ENCODE data around the gene ZNF502. TPM values are rescaled to one million over a fixed set of nuclear protein-coding genes. Genes with fewer than 3 reads are reported as not detected.
A peak's percentile ranks its signal among the peaks of the same experiment; 100 is the strongest.

Gene ZNF502
- total and polyA plus RNA-seq, 2 of the 13 experiments (the other 11 are each of a cell fraction or from before 2014, with no cell fraction given): not detected

DNA sequence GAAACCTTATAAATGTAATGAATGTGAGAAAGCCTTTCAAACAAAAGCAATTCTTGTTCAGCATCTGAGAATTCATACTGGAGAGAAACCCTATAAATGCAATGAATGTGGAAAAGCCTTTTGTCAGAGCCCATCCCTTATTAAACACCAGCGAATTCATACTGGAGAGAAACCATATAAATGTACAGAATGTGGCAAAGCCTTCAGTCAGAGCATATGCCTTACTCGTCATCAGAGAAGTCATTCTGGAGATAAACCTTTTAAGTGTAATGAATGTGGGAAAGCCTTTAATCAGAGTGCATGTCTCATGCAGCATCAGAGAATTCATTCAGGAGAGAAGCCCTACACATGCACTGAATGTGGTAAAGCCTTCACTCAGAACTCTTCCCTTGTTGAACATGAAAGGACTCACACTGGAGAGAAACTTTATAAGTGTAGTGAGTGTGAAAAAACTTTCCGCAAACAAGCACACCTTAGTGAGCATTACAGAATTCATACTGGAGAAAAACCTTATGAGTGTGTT lies 22.2 kb downstream of the ZNF502 start:
- intact Hi-C loops (cut with micrococcal nuclease; ENCODE audit: unreplicated experiment): no loop called here

DNA sequence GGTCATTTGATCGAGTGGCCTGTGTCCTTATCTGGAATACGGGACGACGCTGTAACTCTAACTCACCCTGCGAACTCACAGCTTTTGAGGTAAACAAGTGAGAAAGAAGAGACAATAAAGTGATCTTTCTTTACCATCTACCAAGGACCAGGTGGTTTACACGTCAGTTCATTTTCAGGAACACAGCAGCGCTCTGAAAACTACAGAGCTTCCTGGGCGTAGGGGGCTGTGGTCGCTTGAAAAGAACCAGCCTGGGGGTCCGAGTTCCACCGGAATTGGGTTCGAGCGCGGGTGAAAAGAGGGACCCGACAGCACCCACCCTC lies 48.6 kb downstream of the ZNF502 start:
- DNase-seq (ENCODE audit: low spot score) (no peak), ATAC-seq (peak; percentile 8; the same call in 2 of the 3 replicates), FAIRE-seq (no peak)
- whole genome bisulfite sequencing (ENCODE audit: low lambda C conversion rate): 0% methylated on average over 8 of the region's 15 CpGs
- in situ Hi-C loops (cut with HindIII; ENCODE audit: extremely low pct_ligation_motif_present, low pct_unique_long_range_greater_than_20kb) (no loop called here), intact Hi-C loops (cut with micrococcal nuclease; ENCODE audit: unreplicated experiment) (loop anchor here (2.0 to 10.0 kb wide), 2 partner anchors 32 to 226 kb away; partner anchors contain the start of gene ZNF501)
- H3K27me3 ChIP-seq (ENCODE audit: control insufficient read depth in 1 of 2, insufficient read depth in 2 of 2, low read length in 2 of 2): no peaks in the 10 kb centered on the region; a peak in 2 of 5 replicates
- H3K4me3 ChIP-seq (replicated peaks in 1 of 3; ENCODE audit: insufficient read depth in 1 of 3, low read depth in 2 of 3, low read length in 3 of 3): peak overlapping the region; percentile 61 to 94 (median 88)
- peak overlapping the region; percentile 79 for H3K27ac ChIP-seq (ENCODE audit: extremely low read length, insufficient read depth, low read length)
- H3K4me1 ChIP-seq (ENCODE audit: insufficient read depth, low read length): peaks cover 40% of the 10 kb centered on the region
- no peaks in the 10 kb centered on the region for H3K9me3 ChIP-seq (ENCODE audit: low read length)
- TSS peak; percentile 72 for BruUV-seq (replicated peaks)
- H4K20me1 ChIP-seq (ENCODE audit: insufficient read depth, low read length): no peaks in the 10 kb centered on the region
- POLR2A ChIA-PET: interaction anchor here (1.0 to 2.9 kb wide), 2 partner anchors 31 to 423 kb away, joined by 3 to 26 read pairs; partner anchors contain the start of gene ZNF501
- CTCF ChIA-PET (ENCODE audit: low intra/inter-chr PET ratio, low total read pairs): no interaction called here
- H2AFZ ChIP-seq (ENCODE audit: low read length): peak overlapping the region; percentile 69
- H3K36me3 ChIP-seq (replicated peaks in 1 of 2; ENCODE audit: control insufficient read depth in 1 of 2, insufficient read depth in 2 of 2, low read length in 2 of 2): peaks cover 1 to 18% of the 10 kb centered on the region in 2 experiments; a peak in 4 of 5 replicates
- peaks cover 50% of the 10 kb centered on the region for H3K79me2 ChIP-seq (ENCODE audit: insufficient read depth, low read length)
- H3K9ac ChIP-seq (ENCODE audit: insufficient read depth, low read depth, low read length): peak overlapping the region; percentile 98
- H3K4me2 ChIP-seq (ENCODE audit: low read depth, low read length): peak overlapping the region; percentile 80
- TF ChIP-seq, protein P1, sequence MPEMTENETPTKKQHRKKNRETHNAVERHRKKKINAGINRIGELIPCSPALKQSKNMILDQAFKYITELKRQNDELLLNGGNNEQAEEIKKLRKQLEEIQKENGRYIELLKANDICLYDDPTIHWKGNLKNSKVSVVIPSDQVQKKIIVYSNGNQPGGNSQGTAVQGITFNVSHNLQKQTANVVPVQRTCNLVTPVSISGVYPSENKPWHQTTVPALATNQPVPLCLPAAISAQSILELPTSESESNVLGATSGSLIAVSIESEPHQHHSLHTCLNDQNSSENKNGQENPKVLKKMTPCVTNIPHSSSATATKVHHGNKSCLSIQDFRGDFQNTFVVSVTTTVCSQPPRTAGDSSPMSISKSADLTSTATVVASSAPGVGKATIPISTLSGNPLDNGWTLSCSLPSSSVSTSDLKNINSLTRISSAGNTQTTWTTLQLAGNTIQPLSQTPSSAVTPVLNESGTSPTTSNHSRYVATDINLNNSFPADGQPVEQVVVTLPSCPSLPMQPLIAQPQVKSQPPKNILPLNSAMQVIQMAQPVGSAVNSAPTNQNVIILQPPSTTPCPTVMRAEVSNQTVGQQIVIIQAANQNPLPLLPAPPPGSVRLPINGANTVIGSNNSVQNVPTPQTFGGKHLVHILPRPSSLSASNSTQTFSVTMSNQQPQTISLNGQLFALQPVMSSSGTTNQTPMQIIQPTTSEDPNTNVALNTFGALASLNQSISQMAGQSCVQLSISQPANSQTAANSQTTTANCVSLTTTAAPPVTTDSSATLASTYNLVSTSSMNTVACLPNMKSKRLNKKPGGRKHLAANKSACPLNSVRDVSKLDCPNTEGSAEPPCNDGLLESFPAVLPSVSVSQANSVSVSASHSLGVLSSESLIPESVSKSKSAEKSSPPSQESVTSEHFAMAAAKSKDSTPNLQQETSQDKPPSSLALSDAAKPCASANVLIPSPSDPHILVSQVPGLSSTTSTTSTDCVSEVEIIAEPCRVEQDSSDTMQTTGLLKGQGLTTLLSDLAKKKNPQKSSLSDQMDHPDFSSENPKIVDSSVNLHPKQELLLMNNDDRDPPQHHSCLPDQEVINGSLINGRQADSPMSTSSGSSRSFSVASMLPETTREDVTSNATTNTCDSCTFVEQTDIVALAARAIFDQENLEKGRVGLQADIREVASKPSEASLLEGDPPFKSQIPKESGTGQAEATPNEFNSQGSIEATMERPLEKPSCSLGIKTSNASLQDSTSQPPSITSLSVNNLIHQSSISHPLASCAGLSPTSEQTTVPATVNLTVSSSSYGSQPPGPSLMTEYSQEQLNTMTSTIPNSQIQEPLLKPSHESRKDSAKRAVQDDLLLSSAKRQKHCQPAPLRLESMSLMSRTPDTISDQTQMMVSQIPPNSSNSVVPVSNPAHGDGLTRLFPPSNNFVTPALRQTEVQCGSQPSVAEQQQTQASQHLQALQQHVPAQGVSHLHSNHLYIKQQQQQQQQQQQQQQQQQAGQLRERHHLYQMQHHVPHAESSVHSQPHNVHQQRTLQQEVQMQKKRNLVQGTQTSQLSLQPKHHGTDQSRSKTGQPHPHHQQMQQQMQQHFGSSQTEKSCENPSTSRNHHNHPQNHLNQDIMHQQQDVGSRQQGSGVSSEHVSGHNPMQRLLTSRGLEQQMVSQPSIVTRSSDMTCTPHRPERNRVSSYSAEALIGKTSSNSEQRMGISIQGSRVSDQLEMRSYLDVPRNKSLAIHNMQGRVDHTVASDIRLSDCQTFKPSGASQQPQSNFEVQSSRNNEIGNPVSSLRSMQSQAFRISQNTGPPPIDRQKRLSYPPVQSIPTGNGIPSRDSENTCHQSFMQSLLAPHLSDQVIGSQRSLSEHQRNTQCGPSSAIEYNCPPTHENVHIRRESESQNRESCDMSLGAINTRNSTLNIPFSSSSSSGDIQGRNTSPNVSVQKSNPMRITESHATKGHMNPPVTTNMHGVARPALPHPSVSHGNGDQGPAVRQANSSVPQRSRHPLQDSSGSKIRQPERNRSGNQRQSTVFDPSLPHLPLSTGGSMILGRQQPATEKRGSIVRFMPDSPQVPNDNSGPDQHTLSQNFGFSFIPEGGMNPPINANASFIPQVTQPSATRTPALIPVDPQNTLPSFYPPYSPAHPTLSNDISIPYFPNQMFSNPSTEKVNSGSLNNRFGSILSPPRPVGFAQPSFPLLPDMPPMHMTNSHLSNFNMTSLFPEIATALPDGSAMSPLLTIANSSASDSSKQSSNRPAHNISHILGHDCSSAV (CRISPR knock-in tag; IDR thresholded peaks at IDR 0.05; ENCODE audit: borderline replicate concordance): no peak
- no peak for TF ChIP-seq ZNF496 (CRISPR knock-in tag; IDR thresholded peaks at IDR 0.05; ENCODE audit: insufficient replicate concordance)
- no peak for TF ChIP-seq GATA4 (IDR thresholded peaks at IDR 0.05; ENCODE audit: borderline replicate concordance, low read depth)
- TF ChIP-seq, protein P2, sequence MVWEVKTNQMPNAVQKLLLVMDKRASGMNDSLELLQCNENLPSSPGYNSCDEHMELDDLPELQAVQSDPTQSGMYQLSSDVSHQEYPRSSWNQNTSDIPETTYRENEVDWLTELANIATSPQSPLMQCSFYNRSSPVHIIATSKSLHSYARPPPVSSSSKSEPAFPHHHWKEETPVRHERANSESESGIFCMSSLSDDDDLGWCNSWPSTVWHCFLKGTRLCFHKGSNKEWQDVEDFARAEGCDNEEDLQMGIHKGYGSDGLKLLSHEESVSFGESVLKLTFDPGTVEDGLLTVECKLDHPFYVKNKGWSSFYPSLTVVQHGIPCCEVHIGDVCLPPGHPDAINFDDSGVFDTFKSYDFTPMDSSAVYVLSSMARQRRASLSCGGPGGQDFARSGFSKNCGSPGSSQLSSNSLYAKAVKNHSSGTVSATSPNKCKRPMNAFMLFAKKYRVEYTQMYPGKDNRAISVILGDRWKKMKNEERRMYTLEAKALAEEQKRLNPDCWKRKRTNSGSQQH (CRISPR knock-in tag; IDR thresholded peaks at IDR 0.05; ENCODE audit: low read depth): no peak
- TF ChIP-seq ARID2 (CRISPR knock-in tag; IDR thresholded peaks at IDR 0.05; ENCODE audit: borderline replicate concordance): no peak
- TF ChIP-seq ZNF354B (CRISPR knock-in tag; IDR thresholded peaks at IDR 0.05): 0 out of 2 replicates have a peak, but pooled peaks have one; percentile 5
- TF ChIP-seq KMT2B (CRISPR knock-in tag; IDR thresholded peaks at IDR 0.05): no peak

More for the DNA sequence above, 22.2 kb downstream of the ZNF502 start:
- H3K79me2 ChIP-seq (ENCODE audit: insufficient read depth, low read length): no peaks in the 10 kb centered on the region
- H3K9ac ChIP-seq (ENCODE audit: insufficient read depth, low read depth, low read length): no peak overlapping the region
- BruUV-seq (replicated peaks): no TSS peak
- POLR2A ChIA-PET: no interaction called here
- H3K4me1 ChIP-seq (ENCODE audit: insufficient read depth, low read length): peaks cover 9% of the 10 kb centered on the region
- H3K27me3 ChIP-seq (ENCODE audit: control insufficient read depth in 1 of 2, insufficient read depth in 2 of 2, low read length in 2 of 2): no peaks in the 10 kb centered on the region; a peak in 1 of 5 replicates
- no peak for FAIRE-seq
- peak; percentile 65; the same call in 1 of the 2 replicates for TF ChIP-seq ZNF274 (CRISPR knock-in tag; IDR thresholded peaks at IDR 0.05)
- no peak for TF ChIP-seq SMARCE1 (IDR thresholded peaks at IDR 0.05; ENCODE audit: borderline replicate concordance)
- no peak overlapping the region for H3K4me2 ChIP-seq (ENCODE audit: low read depth, low read length)
- CTCF ChIA-PET (ENCODE audit: low intra/inter-chr PET ratio, low total read pairs): no interaction called here
- in situ Hi-C loops (cut with HindIII; ENCODE audit: extremely low pct_ligation_motif_present, low pct_unique_long_range_greater_than_20kb): no loop called here
- no peak overlapping the region for H3K4me3 ChIP-seq (replicated peaks in 1 of 3; ENCODE audit: insufficient read depth in 1 of 3, low read depth in 2 of 3, low read length in 3 of 3)
- no peak overlapping the region for H3K27ac ChIP-seq (ENCODE audit: extremely low read length, insufficient read depth, low read length)
- no peaks in the 10 kb centered on the region for H4K20me1 ChIP-seq (ENCODE audit: insufficient read depth, low read length)
- H3K9me3 ChIP-seq (ENCODE audit: low read length): peaks cover 86% of the 10 kb centered on the region
- ATAC-seq: no peak
- peaks cover 0 to 6% of the 10 kb centered on the region in 2 experiments; a peak in 2 of 5 replicates for H3K36me3 ChIP-seq (replicated peaks in 1 of 2; ENCODE audit: control insufficient read depth in 1 of 2, insufficient read depth in 2 of 2, low read length in 2 of 2)
- no peak for DNase-seq (ENCODE audit: low spot score)
- no peak overlapping the region for H2AFZ ChIP-seq (ENCODE audit: low read length)
- 71% methylated on average over 3 of the region's 3 CpGs for WGBS (ENCODE audit: low lambda C conversion rate)

Measured in HepG2 (cell line).